ENCODE results near the gene DNPEP.
"Not testable (repeated sequence)": the region's sequence is repeated elsewhere in the genome, so short reads cannot be mapped to it uniquely, and the experiment has no call there.

The DNPEP gene

GRCh38 chr2:219398721-219399363 is 11.1 kb upstream of the DNPEP start:
- no peak for FAIRE-seq

GRCh38 chr2:219396863-219397457 is 9.2 kb upstream of the DNPEP start:
- no peak for FAIRE-seq

- FAIRE-seq: no peak
Observed at GRCh38 chr2:219395609-219396008, 7.9 kb upstream of the DNPEP start.

GRCh38 chr2:219395056-219395455 is 7.3 kb upstream of the DNPEP start:
- not testable (repeated sequence) for FAIRE-seq

- no peak for FAIRE-seq
Observed at GRCh38 chr2:219392754-219393153, 5.0 kb upstream of the DNPEP start.

- FAIRE-seq: no peak
Observed at GRCh38 chr2:219388907-219389156, 1.1 kb upstream of the DNPEP start.

GRCh38 chr2:219388121-219388906 is 602 bp upstream of the DNPEP start:
- FAIRE-seq: no peak

- no peak for FAIRE-seq
Observed at GRCh38 chr2:219386532-219387280, 1.0 kb downstream of the DNPEP start.

GRCh38 chr2:219385958-219386520 is 1.7 kb downstream of the DNPEP start:
- FAIRE-seq: no peak

GRCh38 chr2:219384859-219385258 is 2.9 kb downstream of the DNPEP start:
- FAIRE-seq: no peak

- no peak for FAIRE-seq
Observed at GRCh38 chr2:219384083-219384713, 3.5 kb downstream of the DNPEP start.

- no peak for FAIRE-seq
Observed at GRCh38 chr2:219381448-219381847, 6.3 kb downstream of the DNPEP start.

GRCh38 chr2:219380926-219381325 is 6.8 kb downstream of the DNPEP start:
- FAIRE-seq: no peak

- no peak for FAIRE-seq
Observed at GRCh38 chr2:219378163-219378851, 9.4 kb downstream of the DNPEP start.

GRCh38 chr2:219369447-219369861 is 18.3 kb downstream of the DNPEP start:
- no peak for FAIRE-seq

GRCh38 chr2:219368690-219369191 is 19.0 kb downstream of the DNPEP start:
- FAIRE-seq: no peak

GRCh38 chr2:219362524-219363164 is 25.1 kb downstream of the DNPEP start:
- FAIRE-seq: no peak

- no peak for FAIRE-seq
Observed at GRCh38 chr2:219362072-219362471, 25.6 kb downstream of the DNPEP start.

- no peak for FAIRE-seq
Observed at GRCh38 chr2:219358170-219359075, 29.3 kb downstream of the DNPEP start.

GRCh38 chr2:219356834-219357233 is 30.9 kb downstream of the DNPEP start:
- no peak for FAIRE-seq
